LNCaP clone FGC (cell line): ENCODE data around the gene SGK1.
"Not testable (repeated sequence)": the region's sequence is repeated elsewhere in the genome, so short reads cannot be mapped to it uniquely, and the experiment has no call there.

Experiments used
- DNase-seq: peaks from one replicate; pipeline ENCODE4 v3.0.0-alpha.2; 2011; ENCODE audit warnings: low read depth
- H3K4me3 ChIP-seq: 2 replicates; pipeline ENCODE4 v1.5.1; 2011; ENCODE audit warnings: mild to moderate bottlenecking, low read depth, low read length, control low read depth
- TF ChIP-seq, protein P1 (sequence below): IDR thresholded peaks from 2 replicates; pipeline ENCODE4 v1.5.1; 2012; ENCODE audit warnings: mild to moderate bottlenecking; ENCODE audit not compliant: control insufficient read depth, insufficient read depth; ENCODE audit errors: extremely low read depth

SGK1 gene

DNA sequence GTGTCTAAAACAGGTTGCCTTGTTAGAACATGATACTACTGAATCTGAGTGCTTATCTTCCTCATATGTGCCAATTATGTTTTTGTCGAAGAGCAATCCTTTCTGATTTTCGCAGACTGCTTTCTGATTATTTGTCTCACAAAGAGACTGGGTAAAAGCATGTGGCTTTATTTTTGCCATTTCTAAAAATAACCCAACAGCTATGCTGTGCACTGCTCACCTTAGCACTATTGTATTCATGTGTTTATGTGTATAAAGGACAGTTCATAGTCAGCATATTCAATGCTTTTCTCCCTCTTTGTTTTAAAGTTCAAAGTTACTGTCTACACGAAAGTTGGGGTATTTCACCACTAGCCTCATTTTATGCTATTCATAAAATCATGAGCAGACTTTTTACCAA is 127.0 kb downstream of the SGK1 start:
- TF ChIP-seq, protein P1, sequence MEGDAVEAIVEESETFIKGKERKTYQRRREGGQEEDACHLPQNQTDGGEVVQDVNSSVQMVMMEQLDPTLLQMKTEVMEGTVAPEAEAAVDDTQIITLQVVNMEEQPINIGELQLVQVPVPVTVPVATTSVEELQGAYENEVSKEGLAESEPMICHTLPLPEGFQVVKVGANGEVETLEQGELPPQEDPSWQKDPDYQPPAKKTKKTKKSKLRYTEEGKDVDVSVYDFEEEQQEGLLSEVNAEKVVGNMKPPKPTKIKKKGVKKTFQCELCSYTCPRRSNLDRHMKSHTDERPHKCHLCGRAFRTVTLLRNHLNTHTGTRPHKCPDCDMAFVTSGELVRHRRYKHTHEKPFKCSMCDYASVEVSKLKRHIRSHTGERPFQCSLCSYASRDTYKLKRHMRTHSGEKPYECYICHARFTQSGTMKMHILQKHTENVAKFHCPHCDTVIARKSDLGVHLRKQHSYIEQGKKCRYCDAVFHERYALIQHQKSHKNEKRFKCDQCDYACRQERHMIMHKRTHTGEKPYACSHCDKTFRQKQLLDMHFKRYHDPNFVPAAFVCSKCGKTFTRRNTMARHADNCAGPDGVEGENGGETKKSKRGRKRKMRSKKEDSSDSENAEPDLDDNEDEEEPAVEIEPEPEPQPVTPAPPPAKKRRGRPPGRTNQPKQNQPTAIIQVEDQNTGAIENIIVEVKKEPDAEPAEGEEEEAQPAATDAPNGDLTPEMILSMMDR = no peak
- no peak overlapping the region for H3K4me3 ChIP-seq
- no peak for DNase-seq

- H3K4me3 ChIP-seq = no peak overlapping the region
- DNase-seq = no peak
- TF ChIP-seq, protein P1 = no peak
Observed at GRCh38 chr6:134187751-134188150, 130.2 kb downstream of the SGK1 start.

DNA sequence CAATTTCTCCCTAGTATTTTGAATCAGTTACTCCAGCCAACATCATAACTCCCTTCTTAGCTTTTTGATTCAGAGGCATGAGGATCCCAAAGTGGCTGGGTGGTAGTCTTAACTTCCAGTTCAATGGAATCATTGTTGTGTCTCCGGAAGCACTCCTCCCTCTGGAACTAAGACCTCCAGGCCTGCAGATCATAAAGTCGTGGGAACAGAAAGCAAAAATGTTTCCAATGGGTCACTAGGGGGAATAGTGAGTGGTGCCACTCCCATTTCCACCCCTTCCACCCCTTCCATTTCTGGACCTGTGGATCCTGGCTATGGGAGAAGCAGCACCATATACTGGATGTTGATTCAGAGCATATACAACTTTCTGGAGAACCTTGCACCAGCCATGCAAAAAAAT is 130.8 kb downstream of the SGK1 start:
- TF ChIP-seq, protein P1 = no peak
- H3K4me3 ChIP-seq = no peak overlapping the region
- DNase-seq = no peak

GRCh38 chr6:134186355-134186754 is 131.6 kb downstream of the SGK1 start:
- DNase-seq = no peak
- TF ChIP-seq, protein P1 = no peak
- no peak overlapping the region for H3K4me3 ChIP-seq

DNA sequence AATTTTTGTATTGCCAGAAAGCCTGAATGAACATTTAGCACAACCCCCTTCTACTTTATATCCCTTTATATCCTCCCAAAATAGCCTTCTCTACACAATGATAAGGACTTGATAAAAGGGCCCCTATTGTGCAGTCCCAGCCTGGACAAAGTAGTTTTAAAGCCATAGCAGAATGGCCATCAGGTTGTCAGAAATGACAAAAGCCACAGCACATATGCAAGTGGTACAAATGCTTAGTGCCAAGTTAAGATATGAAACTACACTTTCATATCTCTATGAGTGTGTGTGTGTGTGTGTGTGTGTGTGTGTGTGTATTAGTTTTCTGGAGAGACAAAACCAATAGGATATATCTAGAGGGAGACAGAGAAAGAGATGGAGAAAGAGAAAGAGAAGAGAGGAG is 132.6 kb downstream of the SGK1 start:
- no peak for DNase-seq
- TF ChIP-seq, protein P1 = no peak
- H3K4me3 ChIP-seq = no peak overlapping the region

DNA sequence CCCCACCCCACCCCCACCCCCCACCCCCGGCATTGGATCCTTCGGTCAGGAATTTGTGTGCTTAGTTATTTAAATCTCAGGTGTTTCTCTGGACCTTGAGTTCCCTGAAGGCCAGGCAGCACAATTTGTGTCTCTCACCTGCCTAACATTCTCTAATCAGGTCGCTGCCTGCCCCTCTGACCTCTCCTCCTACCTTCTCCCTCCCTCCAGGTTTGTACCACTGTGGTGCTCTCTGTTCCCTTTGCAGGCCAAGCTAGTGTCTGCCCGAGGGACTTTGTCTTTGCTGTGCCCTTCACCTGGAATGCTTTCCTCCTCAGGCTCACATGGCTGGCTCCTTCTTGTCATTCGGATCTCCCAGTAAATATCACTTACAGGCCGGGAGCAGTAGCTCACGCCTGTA is 134.1 kb downstream of the SGK1 start:
- no peak for DNase-seq
- no peak overlapping the region for H3K4me3 ChIP-seq
- TF ChIP-seq, protein P1 = no peak

GRCh38 chr6:134182528-134182927 is 135.4 kb downstream of the SGK1 start:
- TF ChIP-seq, protein P1 = no peak
- no peak for DNase-seq
- no peak overlapping the region for H3K4me3 ChIP-seq

DNA sequence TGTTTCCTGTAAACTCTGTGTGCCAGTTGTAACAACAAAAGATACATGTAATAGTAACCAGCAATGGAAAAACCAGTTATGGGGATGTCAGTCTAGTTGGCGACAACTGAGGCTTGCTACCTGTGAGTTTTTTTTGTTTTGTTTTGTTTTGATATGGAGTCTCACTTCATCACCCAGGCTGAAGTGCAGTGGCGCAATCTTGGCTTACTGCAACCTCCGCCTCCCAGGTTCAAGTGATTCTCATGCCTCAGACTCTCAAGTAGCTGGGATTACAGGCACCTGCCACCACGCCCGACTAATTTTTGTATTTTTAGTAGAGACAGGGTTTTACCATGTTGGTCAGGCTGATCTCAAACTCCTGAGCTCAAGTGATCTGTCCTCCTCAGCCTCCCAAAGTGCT is 136.2 kb downstream of the SGK1 start:
- DNase-seq, H3K4me3 ChIP-seq: not testable (repeated sequence)

GRCh38 chr6:134181251-134181650 is 136.7 kb downstream of the SGK1 start:
- not testable (repeated sequence) for H3K4me3 ChIP-seq, DNase-seq

DNA sequence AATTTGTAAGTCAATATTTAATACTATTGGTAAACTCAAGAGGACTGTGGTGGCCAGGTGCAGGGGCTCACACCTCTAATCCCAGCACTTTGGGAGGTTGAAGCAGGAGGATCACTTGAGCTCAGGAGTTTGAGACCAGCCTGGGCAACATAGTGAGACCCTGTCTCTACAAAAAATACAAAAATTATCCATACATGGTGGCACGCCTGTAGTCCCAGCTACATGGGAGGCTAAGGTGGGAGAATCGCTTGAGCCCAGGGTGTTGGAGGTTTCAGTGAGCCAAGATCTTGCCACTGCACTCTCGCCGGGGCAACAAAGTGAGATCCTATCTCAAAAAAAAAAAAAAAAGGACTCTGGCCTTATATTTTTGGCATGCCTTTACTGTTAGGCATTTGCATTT is 137.4 kb downstream of the SGK1 start:
- H3K4me3 ChIP-seq, DNase-seq: not testable (repeated sequence)
